Measurements from ENCODE around the gene MOB3C.

The MOB3C gene

GRCh38 chr1:46607345-46608130, 9.1 kb downstream of the MOB3C start:
- in situ Hi-C loops (cut with MboI; ENCODE audit: low sequenced_read_pairs): no loop called here

- in situ Hi-C loops (cut with MboI; ENCODE audit: low sequenced_read_pairs): no loop called here
Observed at GRCh38 chr1:46606255-46606965, 10.2 kb downstream of the MOB3C start.

DNA sequence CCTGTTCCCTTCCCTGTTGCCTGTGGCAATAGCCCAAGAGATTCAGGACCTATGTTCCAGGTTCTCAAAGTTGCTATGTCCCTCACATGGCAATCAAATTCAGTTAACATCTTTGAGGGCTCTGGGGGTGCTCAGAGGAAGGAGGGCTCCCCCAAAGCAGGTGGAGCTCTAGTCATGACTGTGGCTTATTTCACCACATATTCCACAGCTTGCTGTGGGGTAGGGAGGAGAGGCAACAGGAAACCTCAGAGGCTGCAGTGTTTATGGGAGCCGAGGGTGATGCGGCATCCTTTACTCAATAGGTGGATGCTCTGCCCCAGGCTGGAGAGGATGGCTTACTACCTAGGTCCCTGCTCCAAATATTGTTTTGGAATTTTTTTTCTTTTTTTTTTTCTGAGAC, 11.4 kb downstream of the MOB3C start:
- in situ Hi-C loops (cut with MboI; ENCODE audit: low sequenced_read_pairs): no loop called here

DNA sequence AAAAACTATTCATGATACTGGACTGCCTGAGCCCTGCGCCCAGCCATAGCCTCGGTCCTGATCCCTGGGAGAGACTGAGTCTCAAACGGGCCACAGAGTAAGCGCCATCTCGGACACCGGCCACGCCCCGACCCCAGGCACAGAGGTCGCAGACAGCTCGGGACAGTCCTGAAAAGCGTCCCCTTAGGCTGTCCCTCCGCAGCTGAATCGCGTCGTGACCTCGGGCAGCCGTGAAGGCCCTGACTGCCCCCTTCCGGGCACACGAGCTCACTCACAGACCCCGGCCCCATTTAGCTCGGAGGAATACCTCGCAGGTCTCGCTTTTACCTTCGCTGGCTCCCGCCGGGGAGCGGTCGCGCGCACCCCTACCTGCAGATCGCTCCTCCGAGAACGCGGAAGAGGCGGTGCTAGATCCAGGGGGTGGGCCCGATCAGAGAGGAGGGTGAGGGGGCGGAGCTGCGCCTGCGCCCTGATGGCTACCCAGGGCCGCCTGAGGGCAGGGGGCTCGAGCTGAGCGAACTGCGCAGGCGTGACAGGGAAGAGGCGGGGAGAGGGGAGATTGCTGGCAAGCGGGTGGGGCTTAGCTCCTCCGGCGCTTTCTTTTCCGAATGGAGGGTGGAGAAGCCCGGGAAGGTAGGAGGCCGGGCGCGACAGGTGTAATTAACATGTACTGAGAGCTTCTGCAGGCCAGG, 12.6 kb downstream of the MOB3C start, which contains the start of gene MKNK1:
Gene MKNK1 (minus strand): TSS at position 411 of the 692 bp plus-strand sequence. CDS start 20,941 bp downstream, outside the sequence.
- in situ Hi-C loops (cut with MboI; ENCODE audit: low sequenced_read_pairs): no loop called here

DNA sequence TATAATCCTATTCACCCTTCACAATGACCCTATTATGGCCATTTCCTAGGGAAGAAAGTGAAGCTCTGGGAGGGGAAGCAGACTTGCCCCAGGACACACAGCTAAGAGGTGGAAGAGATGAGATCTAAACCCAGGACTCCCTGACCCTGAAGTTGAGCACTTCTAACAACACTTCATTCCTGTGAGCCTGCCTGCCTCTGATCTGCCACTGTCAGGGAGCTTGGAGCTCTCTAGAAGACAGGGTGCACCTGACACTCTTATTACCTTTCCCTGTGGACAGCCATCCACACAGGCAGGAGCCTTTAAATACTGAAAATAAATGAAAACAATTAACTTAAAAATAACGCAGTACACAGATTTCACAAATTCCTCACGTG, 13.1 kb downstream of the MOB3C start:
- in situ Hi-C loops (cut with MboI; ENCODE audit: low sequenced_read_pairs): no loop called here

DNA sequence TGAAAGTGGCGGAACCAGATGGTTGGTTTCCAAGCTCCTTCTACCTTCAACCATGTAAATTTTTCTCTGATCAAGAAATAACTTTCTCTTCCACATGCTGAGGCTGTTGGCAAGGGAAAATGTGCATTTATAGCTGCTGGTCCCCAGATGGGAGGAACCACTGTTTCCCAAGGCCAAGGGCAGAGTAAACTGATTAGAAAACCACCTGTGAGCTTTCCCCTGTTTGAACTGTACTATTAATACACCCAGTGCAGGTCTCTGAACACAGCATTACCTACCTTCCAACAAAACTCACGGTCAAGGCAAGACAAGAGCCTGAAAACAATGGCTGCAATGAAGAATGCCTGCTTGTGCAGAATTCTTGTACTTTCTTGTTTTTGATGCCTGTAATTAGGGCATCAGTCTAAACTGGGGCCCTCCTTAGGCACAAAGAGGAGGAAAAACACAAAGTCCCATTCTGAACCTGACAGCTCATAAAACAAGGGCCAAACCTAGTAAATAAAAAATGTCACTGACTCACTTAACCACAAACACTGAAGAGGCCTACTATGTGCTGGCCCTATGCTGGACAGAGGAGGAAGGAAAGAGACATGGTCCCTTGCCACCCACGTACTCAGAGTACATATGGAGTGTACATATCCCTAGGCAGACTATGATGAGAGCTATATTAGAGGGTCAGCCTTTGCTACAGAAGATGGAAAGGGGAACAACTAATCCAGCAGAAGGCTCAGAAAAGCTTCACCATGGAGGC, 15.2 kb downstream of the MOB3C start:
- in situ Hi-C loops (cut with MboI; ENCODE audit: low sequenced_read_pairs): no loop called here

DNA sequence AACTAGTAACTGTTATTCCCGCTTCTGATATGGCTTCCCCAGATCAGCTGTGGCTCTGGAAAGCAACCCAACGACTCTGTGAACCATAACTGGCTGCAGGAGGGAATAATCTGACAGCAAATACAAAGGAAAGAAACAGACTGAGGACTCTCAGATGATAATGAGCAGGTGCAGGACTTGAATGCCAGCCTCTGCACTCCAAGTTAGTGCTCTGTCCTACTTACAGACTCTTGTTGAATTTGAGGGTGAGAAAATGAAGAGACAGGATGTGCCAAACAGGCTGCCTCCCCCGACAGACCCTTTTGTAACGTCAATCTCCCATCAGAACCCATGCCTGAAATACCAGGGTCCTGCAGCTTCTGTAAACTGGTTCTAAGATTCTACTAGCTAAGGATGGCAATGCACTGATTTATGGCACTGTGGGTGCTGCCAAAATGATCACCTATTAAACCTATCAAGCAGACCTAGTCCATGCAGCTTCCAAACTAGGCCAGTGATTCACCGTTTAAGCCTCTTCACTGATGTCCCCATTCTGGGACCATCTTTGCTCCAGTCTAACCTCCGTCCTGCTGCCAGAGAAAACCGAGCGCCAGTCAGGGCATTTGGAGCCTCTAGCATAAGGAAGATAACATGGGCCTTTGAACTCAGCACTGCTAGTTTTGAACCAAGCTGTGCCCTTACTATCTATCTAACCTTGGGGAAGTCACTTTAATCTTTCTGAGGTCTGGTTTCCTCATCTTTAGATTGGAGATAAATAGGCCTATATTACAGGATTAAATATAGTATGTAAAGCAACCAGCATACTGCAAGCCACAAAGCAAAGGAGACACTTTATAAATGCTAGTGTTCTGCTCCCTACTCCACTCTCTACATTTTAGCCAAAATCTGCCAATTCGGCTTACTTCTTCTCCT, 17.3 kb downstream of the MOB3C start:
- in situ Hi-C loops (cut with MboI; ENCODE audit: low sequenced_read_pairs): no loop called here

- in situ Hi-C loops (cut with MboI; ENCODE audit: low sequenced_read_pairs): no loop called here
Observed at GRCh38 chr1:46596846-46597245, 19.8 kb downstream of the MOB3C start.

GRCh38 chr1:46596036-46596435, 20.6 kb downstream of the MOB3C start:
- in situ Hi-C loops (cut with MboI; ENCODE audit: low sequenced_read_pairs): no loop called here

DNA sequence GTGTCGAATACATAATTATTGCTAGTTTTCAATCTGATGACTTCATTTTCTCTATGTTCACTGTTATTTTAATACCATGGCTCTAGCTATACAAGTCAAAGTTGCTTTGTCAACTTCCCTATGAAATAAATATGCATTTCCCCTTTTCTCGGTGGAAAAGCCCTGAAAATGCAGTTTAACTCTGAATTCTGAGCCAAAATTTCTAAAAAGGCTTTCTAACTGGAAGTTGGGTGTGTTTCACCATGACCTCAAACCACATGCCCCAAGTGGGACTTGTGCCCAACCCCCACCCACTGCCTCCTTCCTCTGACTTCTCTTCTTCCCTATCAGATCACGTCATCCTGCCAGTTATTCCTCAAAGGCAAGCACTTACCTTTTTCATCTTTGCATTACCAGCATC, 21.5 kb downstream of the MOB3C start:
- in situ Hi-C loops (cut with MboI; ENCODE audit: low sequenced_read_pairs): no loop called here

DNA sequence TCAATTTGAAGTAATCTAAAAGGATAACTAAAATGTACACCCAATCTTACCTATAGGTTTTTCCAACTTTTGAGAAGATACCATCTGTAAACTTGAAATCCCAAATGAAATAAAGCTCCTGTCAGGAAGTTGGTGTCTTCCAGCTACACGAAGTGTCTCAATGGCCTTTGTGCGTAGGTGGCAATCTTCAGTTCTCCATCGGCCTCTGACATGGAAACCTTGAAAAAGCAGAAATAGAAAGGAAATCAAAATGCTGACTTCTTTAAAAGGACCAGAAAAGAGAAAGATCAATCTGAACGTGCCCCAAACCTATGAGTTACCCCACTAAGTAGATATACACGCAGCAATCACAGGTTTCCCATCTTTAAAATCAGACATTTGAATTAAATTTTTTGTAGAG, 22.5 kb downstream of the MOB3C start:
- in situ Hi-C loops (cut with MboI; ENCODE audit: low sequenced_read_pairs): no loop called here

- in situ Hi-C loops (cut with MboI; ENCODE audit: low sequenced_read_pairs): no loop called here
Observed at GRCh38 chr1:46592823-46593222, 23.8 kb downstream of the MOB3C start.

GRCh38 chr1:46589529-46589928, 27.1 kb downstream of the MOB3C start:
- in situ Hi-C loops (cut with MboI; ENCODE audit: low sequenced_read_pairs): no loop called here

DNA sequence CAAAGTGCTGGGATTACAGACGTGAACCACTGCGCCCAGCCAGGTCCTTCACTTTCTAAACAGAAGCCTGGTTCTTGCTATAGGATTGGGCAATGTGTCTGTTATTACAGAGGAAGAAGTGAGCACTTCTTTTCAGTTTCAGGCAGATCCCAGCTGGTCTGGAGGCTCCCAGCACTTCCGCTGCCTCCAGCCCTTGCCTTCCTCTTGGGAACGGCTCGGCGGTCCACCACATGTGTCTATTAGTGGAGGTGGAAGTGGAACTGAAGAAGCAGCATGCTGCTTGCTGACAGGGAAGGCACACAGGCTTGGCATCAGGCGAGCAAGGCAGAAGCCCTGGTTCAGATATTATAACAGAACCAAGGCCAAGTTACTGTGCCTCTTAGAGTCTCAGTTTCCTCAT, 29.5 kb downstream of the MOB3C start:
- in situ Hi-C loops (cut with MboI; ENCODE audit: low sequenced_read_pairs): no loop called here

GRCh38 chr1:46585312-46585938, 31.2 kb downstream of the MOB3C start:
- in situ Hi-C loops (cut with MboI; ENCODE audit: low sequenced_read_pairs): no loop called here

DNA sequence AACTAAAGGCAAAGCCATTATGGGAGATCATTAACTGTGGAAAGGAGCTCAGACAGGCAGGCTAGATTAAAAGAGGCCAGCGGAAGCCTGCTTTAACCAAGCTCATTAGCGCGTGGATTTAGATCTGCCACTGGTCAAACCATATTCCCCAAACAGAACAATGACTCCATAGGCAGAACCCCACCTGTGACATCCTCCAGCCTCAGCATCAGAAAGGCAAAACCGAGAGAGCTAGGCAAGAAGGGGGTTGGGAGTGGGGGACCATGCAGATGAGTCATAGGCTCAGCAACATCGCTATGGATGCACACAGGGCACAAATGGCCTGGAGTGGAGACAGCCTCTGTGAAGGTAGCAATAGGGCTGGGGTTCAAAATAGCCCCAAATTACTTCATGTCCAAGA, 33.1 kb downstream of the MOB3C start:
- in situ Hi-C loops (cut with MboI; ENCODE audit: low sequenced_read_pairs): no loop called here

DNA sequence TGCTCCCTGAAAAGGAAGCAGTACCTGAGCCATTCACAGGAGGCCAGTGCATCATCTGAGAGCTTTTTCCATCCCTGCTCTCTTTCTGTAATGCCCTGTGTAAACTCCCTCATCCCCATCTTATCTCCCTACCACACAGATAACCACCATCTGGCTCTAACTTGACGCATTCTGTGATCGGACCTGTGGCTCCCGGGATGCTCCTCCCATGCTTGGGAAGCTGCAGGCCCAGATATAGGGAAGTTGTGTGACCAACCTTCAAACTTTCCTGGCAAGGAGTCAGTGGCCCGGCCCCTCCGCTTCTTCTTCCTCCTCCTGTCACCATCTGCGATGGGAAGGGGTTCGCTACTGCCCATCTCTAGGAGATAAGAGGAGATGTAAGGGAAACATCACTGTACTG, 33.6 kb downstream of the MOB3C start:
- in situ Hi-C loops (cut with MboI; ENCODE audit: low sequenced_read_pairs): no loop called here

GRCh38 chr1:46581681-46582455, 34.7 kb downstream of the MOB3C start:
- in situ Hi-C loops (cut with MboI; ENCODE audit: low sequenced_read_pairs): no loop called here
